H1 (cell line): ENCODE data around the gene HORMAD2. TPM values are rescaled to one million over a fixed set of nuclear protein-coding genes. Genes with fewer than 3 reads are reported as not detected.

ENCODE experiments used
- CTCF ChIA-PET: fragments of 300-600 bp; sonication (Branson Sonifier 250); formaldehyde crosslinking; loops from one replicate; lab custom pipeline; 2021; ENCODE audit not compliant: partially characterized antibody; lab: Charles Lee
- POLR2A ChIA-PET: fragments of 300-600 bp; sonication (Branson Sonifier 250); formaldehyde crosslinking; loops from one replicate; lab custom pipeline; 2021; ENCODE audit warnings: inconsistent platforms; ENCODE audit not compliant: partially characterized antibody; lab: Charles Lee
- DNase-seq, 2 experiments: peaks; one replicate each; pipeline versions ENCODE4 v3.0.0 to v3.0.0-alpha.2; 2010 to 2022; ENCODE audit warnings: low spot score in 2 of 2, low read depth in 1 of 2, mixed read lengths in 1 of 2
- FAIRE-seq: peaks from 2 replicates; lab custom pipeline; 2011; peaks lifted over from hg19 to GRCh38; lab: Jason Lieb, UNC
- H2AFZ ChIP-seq: 2 replicates; pipeline ENCODE4 v1.8.1; 2012; ENCODE audit warnings: low read length, inconsistent platforms
- H2AK5ac ChIP-seq: 2 replicates; pipeline ENCODE4 v1.6.1; 2013; ENCODE audit warnings: low read depth, low read length
- H2BK120ac ChIP-seq: replicated peaks from 2 replicates; pipeline ENCODE3; 2013; ENCODE audit warnings: low read depth, low read length, inconsistent platforms
- H2BK12ac ChIP-seq: 2 replicates; pipeline ENCODE4 v1.6.1; 2013; ENCODE audit warnings: low read depth, low read length
- H2BK15ac ChIP-seq: 2 replicates; pipeline ENCODE4 v1.6.1; 2013; ENCODE audit warnings: low read length
- H2BK20ac ChIP-seq: 2 replicates; pipeline ENCODE4 v1.6.1; 2013; ENCODE audit warnings: low read length
- H2BK5ac ChIP-seq: 2 replicates; pipeline ENCODE4 v1.6.1; 2013; ENCODE audit warnings: low read depth, low read length
- H3K14ac ChIP-seq: 2 replicates; pipeline ENCODE4 v1.6.1; 2013; ENCODE audit warnings: inconsistent platforms; ENCODE audit not compliant: insufficient read length
- H3K18ac ChIP-seq: 2 replicates; pipeline ENCODE4 v1.6.1; 2013; ENCODE audit warnings: low read length; ENCODE audit errors: extremely low read depth
- H3K23ac ChIP-seq: 2 replicates; pipeline ENCODE4 v1.6.1; 2013; ENCODE audit warnings: inconsistent platforms; ENCODE audit not compliant: insufficient read length
- H3K23me2 ChIP-seq: 2 replicates; pipeline ENCODE4 v1.6.1; 2013; ENCODE audit warnings: low read depth, low read length
- H3K27ac ChIP-seq: 2 replicates; pipeline ENCODE4 v1.6.1; 2011; ENCODE audit warnings: low read depth, low read length, inconsistent platforms
- H3K27me3 ChIP-seq, 4 experiments: replicated peaks in 1 of 4; 1 replicate in 1 of 4; 2 replicates in 3 of 4; pipeline versions ENCODE4 v1.6.1 to v1.8.1; 2011 to 2013; ENCODE audit warnings: low read length in 3 of 4, mild to moderate bottlenecking in 3 of 4, inconsistent platforms in 2 of 4, mixed read lengths in 2 of 4, moderate library complexity in 1 of 4; ENCODE audit not compliant: control insufficient read depth in 3 of 4, insufficient read depth in 3 of 4; ENCODE audit errors: extremely low read depth in 1 of 4
- H3K36me3 ChIP-seq, 4 experiments: 2 replicates each; pipeline versions ENCODE4 v1.6.1 to v1.8.1; 2011 to 2013; ENCODE audit warnings: mild to moderate bottlenecking in 4 of 4, low read length in 3 of 4, moderate library complexity in 2 of 4, control low read depth in 1 of 4, inconsistent platforms in 1 of 4; ENCODE audit not compliant: insufficient read depth in 4 of 4, control insufficient read depth in 2 of 4
- H3K4ac ChIP-seq: replicated peaks from 2 replicates; pipeline ENCODE3; 2013; ENCODE audit warnings: low read length, low read depth, mixed read lengths, inconsistent platforms; ENCODE audit not compliant: insufficient read length
- H3K4me1 ChIP-seq, 4 experiments: replicated peaks in 1 of 4; 1 replicate in 1 of 4; 2 replicates in 3 of 4; pipeline versions ENCODE4 v1.6.1 to v1.8.1; 2011 to 2013; ENCODE audit warnings: low read length in 3 of 4, inconsistent platforms in 2 of 4, mixed read lengths in 1 of 4; ENCODE audit not compliant: insufficient read depth in 4 of 4, control insufficient read depth in 3 of 4
- H3K4me2 ChIP-seq, 2 experiments: 2 replicates each; pipeline versions ENCODE4 v1.6.1 to v1.8.1; 2011 to 2013; ENCODE audit warnings: low read depth in 2 of 2, low read length in 2 of 2, control low read depth in 1 of 2, inconsistent platforms in 1 of 2, mild to moderate bottlenecking in 1 of 2; ENCODE audit not compliant: insufficient read depth in 1 of 2
- H3K4me3 ChIP-seq, 4 experiments: fragments of 200-600, 300-600 bp in 1 of 4; sonication (generic), shearing (Covaris generic), sonication (Bioruptor Twin) in 1 of 4; 2 replicates each; pipeline versions ENCODE4 v1.5.1 to v1.8.1; 2011 to 2016; ENCODE audit warnings: low read length in 4 of 4, low read depth in 3 of 4, control low read depth in 2 of 4, inconsistent platforms in 2 of 4, mild to moderate bottlenecking in 2 of 4, mixed read lengths in 1 of 4, moderate library complexity in 1 of 4; ENCODE audit not compliant: insufficient read depth in 2 of 4; ENCODE audit errors: extremely low read depth in 1 of 4
- H3K56ac ChIP-seq: replicated peaks from 2 replicates; pipeline ENCODE3; 2013; ENCODE audit warnings: low read depth, mild to moderate bottlenecking, mixed read lengths, low read length, inconsistent platforms; ENCODE audit not compliant: insufficient read length
- H3K79me1 ChIP-seq: 2 replicates; pipeline ENCODE4 v1.6.1; 2013; ENCODE audit warnings: low read depth, low read length, control low read depth
- H3K79me2 ChIP-seq, 2 experiments: 2 replicates each; pipeline versions ENCODE4 v1.6.1 to v1.8.1; 2012 to 2013; ENCODE audit warnings: low read length in 2 of 2, mild to moderate bottlenecking in 2 of 2, inconsistent platforms in 1 of 2; ENCODE audit not compliant: insufficient read depth in 2 of 2, control insufficient read depth in 1 of 2
- H3K9ac ChIP-seq, 4 experiments: replicated peaks in 1 of 4; 1 replicate in 1 of 4; 2 replicates in 3 of 4; pipeline versions ENCODE4 v1.6.1 to v1.8.1; 2011 to 2013; ENCODE audit warnings: low read depth in 3 of 4, low read length in 3 of 4, control low read depth in 2 of 4, mild to moderate bottlenecking in 2 of 4, moderate library complexity in 2 of 4, inconsistent platforms in 1 of 4; ENCODE audit errors: extremely low read depth in 1 of 4
- H3K9me3 ChIP-seq, 2 experiments: 2 replicates each; pipeline versions ENCODE4 v1.6.1 to v1.8.1; 2012 to 2013; ENCODE audit warnings: mild to moderate bottlenecking in 2 of 2, moderate library complexity in 2 of 2, control low read depth in 1 of 2, inconsistent platforms in 1 of 2, low read depth in 1 of 2, low read length in 1 of 2, mixed read lengths in 1 of 2; ENCODE audit not compliant: insufficient read depth in 2 of 2
- H4K20me1 ChIP-seq, 2 experiments: replicated peaks in 1 of 2; 2 replicates each; pipeline versions ENCODE3 to v1.8.1; 2011 to 2013; ENCODE audit warnings: inconsistent platforms in 2 of 2, low read length in 2 of 2, mild to moderate bottlenecking in 1 of 2; ENCODE audit not compliant: insufficient read depth in 2 of 2, control insufficient read depth in 1 of 2
- H4K5ac ChIP-seq: 2 replicates; pipeline ENCODE4 v1.6.1; 2013; ENCODE audit warnings: low read length, low read depth, mixed read lengths, inconsistent platforms; ENCODE audit not compliant: insufficient read length
- H4K8ac ChIP-seq: 2 replicates; pipeline ENCODE4 v1.8.0; 2013; ENCODE audit warnings: mild to moderate bottlenecking, moderate library complexity, low read length, inconsistent platforms; ENCODE audit not compliant: insufficient read depth; ENCODE audit errors: extremely low read depth
- H4K91ac ChIP-seq: replicated peaks from 2 replicates; pipeline ENCODE3; 2013; ENCODE audit warnings: low read length, mixed read lengths, inconsistent platforms; ENCODE audit not compliant: insufficient read length
- RFX5 ChIP-seq: IDR thresholded peaks from 2 replicates; pipeline ENCODE4 v1.6.1; 2011; ENCODE audit warnings: low read depth, low read length, improper control_type of control experiment, borderline replicate concordance
- SRF ChIP-seq: IDR thresholded peaks from 2 replicates; pipeline ENCODE4 v1.6.1; 2011; ENCODE audit warnings: mild to moderate bottlenecking, low read depth, low read length, moderate library complexity
- TBP ChIP-seq: IDR thresholded peaks from 2 replicates; pipeline ENCODE4 v1.6.1; 2011; ENCODE audit warnings: low read depth, low read length, improper control_type of control experiment
- ZNF274 ChIP-seq: IDR thresholded peaks from 2 replicates; pipeline ENCODE4 v1.7.0; 2012; ENCODE audit warnings: low read length, borderline replicate concordance; ENCODE audit errors: extremely low read depth
- WGBS, 2 experiments: shearing (Covaris generic) in 1 of 2; methylation state at CpG; one replicate each; pipeline versions ENCODE4 v1.1.6 to v1.1.7; 2013 to 2015; ENCODE audit warnings: low lambda C conversion rate in 2 of 2, mixed read lengths in 2 of 2, inconsistent platforms in 1 of 2, low coverage in 1 of 2, missing lambda C conversion rate in 1 of 2; ENCODE audit not compliant: insufficient replicate concordance in 2 of 2, insufficient coverage in 1 of 2, insufficient read length in 1 of 2; ENCODE audit errors: extremely low coverage in 1 of 2, missing lambda C conversion rate in 1 of 2; 5-methylcytosine and 5-hydroxymethylcytosine counted together
- polyA plus RNA-seq, 7 experiments: library from polyadenylated mRNA; depleted of rRNA in 3 of 7; stranded (reverse) in 5 of 7; unstranded in 2 of 7; fragments of >200 nt in 5 of 7; fragments of 200-250 nt in 2 of 7; gene quantifications; 1 replicate in 5 of 7; 2 replicates in 1 of 7; 4 replicates in 1 of 7; pipeline versions ENCODE4 v1.2.1 to v1.2.3, GENCODE V29; 2011 to 2013; ENCODE audit warnings: missing spikeins in 2 of 7, mixed read lengths in 2 of 7
- total RNA-seq: library from RNA; stranded (reverse); fragmentation: NEBNext Ultra II Directional; extraction: Animal tissue kit (Norgen Biotek cat#: 25700); gene quantifications from 2 replicates; pipeline ENCODE4 v1.2.1, GENCODE V29; 2021

HORMAD2 gene
- total and polyA plus RNA-seq, 2 of the 8 experiments (the other 6 are each of a cell fraction or from before 2014, with no cell fraction given), result 0.03 TPM; not detected in 1

GRCh38 chr22:30113494-30113893 lies 33.2 kb downstream of the HORMAD2 start:
- Histone ChIP-seq H4K5ac (no peak overlapping the region), H2AFZ (0 out of 2 replicates have a peak overlapping the region, but pooled peaks have one; percentile 36), H3K23me2 (no peaks in the 10 kb centered on the region), H3K9me3 (no peaks in the 10 kb centered on the region), H3K4me3 (no peak overlapping the region), H3K23ac (no peak overlapping the region), H2AK5ac (no peak overlapping the region), H3K4me1 (no peaks in the 10 kb centered on the region), H2BK5ac (no peak overlapping the region), H4K91ac (no peak overlapping the region), H4K8ac (no peak overlapping the region), H2BK12ac (no peak overlapping the region), H3K27me3 (no peaks in the 10 kb centered on the region), H3K27ac (no peak overlapping the region), H3K79me2 (no peaks in the 10 kb centered on the region), H3K9ac (no peak overlapping the region), H4K20me1 (no peaks in the 10 kb centered on the region), H3K79me1 (no peaks in the 10 kb centered on the region), H3K18ac (no peak overlapping the region), H2BK15ac (no peak overlapping the region), H3K4ac (no peak overlapping the region), H3K4me2 (no peak overlapping the region), H3K56ac (no peak overlapping the region), H3K36me3 (no peaks in the 10 kb centered on the region), H2BK120ac (no peak overlapping the region), H2BK20ac (no peak overlapping the region), H3K14ac (no peak overlapping the region)
- ChIA-PET POLR2A (no interaction called here), CTCF (interaction anchor here (1.3 kb wide), 1 partner anchor 174 kb away, joined by 3 read pairs; no protein-coding TSS in a partner anchor)
- DNase-seq (no peak), FAIRE-seq (no peak)
- WGBS, 2 experiments, result 80% methylated on average over 1 of the region's 1 CpG; no CpG with 5 or more reads in 1 of the 2 experiments
- no peak for TF ChIP-seq SRF
- no peak for TF ChIP-seq RFX5
- TF ChIP-seq TBP, result no peak
- no peak for TF ChIP-seq ZNF274
